Measurements from ENCODE around the gene RPL7A. TPM values are rescaled to one million over a fixed set of nuclear protein-coding genes. Genes with fewer than 3 reads are reported as not detected.
A peak's percentile ranks its signal among the peaks of the same experiment; 100 is the strongest.

Gene RPL7A
- total and polyA plus RNA-seq, 2 of the 13 experiments (the other 11 are each of a cell fraction or from before 2014, with no cell fraction given) = 2,401 to 2,938 TPM

DNA sequence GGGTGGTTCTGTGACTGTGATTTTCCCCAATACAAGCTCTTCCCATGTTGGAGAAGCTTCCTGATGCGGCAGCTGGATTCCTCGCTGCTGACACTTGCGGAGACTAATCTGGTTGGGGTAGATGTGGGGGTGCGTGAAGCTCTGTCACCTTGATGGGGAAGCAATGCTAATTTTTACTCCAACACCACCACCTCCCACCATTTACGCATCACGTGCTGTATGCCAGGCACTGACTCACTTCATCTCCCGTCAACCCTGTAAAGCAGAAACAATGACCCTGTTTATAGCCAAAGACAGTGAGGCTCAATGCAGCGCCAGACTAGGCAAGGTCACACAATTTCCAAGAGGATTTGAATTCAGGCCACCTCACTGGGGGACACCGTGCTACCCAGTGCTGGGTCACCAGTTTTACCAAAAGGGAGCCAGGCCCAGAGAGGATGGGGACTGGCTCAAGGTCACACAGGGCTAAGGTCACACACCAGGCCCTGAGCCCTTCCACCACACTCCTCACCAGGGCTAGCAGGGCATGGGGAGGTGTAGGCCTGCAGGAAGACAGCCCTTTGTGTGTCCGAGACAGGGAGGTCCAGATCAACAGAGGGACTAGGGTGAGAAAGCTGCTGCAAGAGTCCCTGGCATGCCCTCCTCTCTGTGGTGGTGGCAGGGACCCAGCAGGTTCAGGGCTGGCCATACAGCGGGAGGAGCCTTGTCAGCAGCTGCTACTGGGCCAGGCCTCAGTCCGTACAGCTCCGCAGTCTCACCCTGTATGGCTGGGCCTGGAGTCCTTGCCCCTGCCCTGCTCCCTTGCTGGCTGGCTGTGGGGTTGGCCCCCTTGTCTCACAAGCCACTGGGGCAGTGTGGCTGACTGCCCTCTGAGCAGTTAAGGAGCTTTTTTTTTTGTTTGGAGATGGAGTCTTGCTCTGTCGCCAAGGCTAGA lies 31.4 kb downstream of the RPL7A start (continued):
- TF ChIP-seq, protein P1, sequence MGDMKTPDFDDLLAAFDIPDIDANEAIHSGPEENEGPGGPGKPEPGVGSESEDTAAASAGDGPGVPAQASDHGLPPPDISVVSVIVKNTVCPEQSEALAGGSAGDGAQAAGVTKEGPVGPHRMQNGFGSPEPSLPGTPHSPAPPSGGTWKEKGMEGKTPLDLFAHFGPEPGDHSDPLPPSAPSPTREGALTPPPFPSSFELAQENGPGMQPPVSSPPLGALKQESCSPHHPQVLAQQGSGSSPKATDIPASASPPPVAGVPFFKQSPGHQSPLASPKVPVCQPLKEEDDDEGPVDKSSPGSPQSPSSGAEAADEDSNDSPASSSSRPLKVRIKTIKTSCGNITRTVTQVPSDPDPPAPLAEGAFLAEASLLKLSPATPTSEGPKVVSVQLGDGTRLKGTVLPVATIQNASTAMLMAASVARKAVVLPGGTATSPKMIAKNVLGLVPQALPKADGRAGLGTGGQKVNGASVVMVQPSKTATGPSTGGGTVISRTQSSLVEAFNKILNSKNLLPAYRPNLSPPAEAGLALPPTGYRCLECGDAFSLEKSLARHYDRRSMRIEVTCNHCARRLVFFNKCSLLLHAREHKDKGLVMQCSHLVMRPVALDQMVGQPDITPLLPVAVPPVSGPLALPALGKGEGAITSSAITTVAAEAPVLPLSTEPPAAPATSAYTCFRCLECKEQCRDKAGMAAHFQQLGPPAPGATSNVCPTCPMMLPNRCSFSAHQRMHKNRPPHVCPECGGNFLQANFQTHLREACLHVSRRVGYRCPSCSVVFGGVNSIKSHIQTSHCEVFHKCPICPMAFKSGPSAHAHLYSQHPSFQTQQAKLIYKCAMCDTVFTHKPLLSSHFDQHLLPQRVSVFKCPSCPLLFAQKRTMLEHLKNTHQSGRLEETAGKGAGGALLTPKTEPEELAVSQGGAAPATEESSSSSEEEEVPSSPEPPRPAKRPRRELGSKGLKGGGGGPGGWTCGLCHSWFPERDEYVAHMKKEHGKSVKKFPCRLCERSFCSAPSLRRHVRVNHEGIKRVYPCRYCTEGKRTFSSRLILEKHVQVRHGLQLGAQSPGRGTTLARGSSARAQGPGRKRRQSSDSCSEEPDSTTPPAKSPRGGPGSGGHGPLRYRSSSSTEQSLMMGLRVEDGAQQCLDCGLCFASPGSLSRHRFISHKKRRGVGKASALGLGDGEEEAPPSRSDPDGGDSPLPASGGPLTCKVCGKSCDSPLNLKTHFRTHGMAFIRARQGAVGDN (CRISPR knock-in tag; IDR thresholded peaks at IDR 0.05) = peak; percentile 63
- TF ChIP-seq, protein P2, sequence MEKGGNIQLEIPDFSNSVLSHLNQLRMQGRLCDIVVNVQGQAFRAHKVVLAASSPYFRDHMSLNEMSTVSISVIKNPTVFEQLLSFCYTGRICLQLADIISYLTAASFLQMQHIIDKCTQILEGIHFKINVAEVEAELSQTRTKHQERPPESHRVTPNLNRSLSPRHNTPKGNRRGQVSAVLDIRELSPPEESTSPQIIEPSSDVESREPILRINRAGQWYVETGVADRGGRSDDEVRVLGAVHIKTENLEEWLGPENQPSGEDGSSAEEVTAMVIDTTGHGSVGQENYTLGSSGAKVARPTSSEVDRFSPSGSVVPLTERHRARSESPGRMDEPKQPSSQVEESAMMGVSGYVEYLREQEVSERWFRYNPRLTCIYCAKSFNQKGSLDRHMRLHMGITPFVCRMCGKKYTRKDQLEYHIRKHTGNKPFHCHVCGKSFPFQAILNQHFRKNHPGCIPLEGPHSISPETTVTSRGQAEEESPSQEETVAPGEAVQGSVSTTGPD (CRISPR knock-in tag; IDR thresholded peaks at IDR 0.05) = 0 out of 2 replicates have a peak, but pooled peaks have one; percentile 33
- no peak for TF ChIP-seq SP4 (CRISPR knock-in tag; IDR thresholded peaks at IDR 0.05)
- peak; percentile 49; the same call in 1 of the 2 replicates for TF ChIP-seq ZFP91 (CRISPR knock-in tag; IDR thresholded peaks at IDR 0.05; ENCODE audit: borderline replicate concordance)
- TF ChIP-seq FOSL2 (CRISPR knock-in tag; IDR thresholded peaks at IDR 0.05) = peak; percentile 79
- TF ChIP-seq WIZ (CRISPR knock-in tag; IDR thresholded peaks at IDR 0.05) = no peak

All from HepG2 (cell line).